WTC11 (cell line): ENCODE measurements around the gene CPVL. TPM values are rescaled to one million over a fixed set of nuclear protein-coding genes. Genes with fewer than 3 reads are reported as not detected.

Experiments
- ATAC-seq: fragments of 200-7000 bp; cut with Tn5 transposase; 2 replicates; pipeline ENCODE4 v1.10.0; 2021; ENCODE audit warnings: mild to moderate bottlenecking, moderate library complexity
- CTCF ChIA-PET: fragments of 300-600 bp; sonication (Branson Sonifier 250); formaldehyde crosslinking; loops from one replicate; lab custom pipeline; 2021; ENCODE audit warnings: antibody characterized with exemption; lab: Charles Lee
- POLR2A ChIA-PET: fragments of 350-600 bp; sonication (Branson Sonifier 250); formaldehyde crosslinking; loops from one replicate; lab custom pipeline; 2021; ENCODE audit warnings: antibody characterized with exemption; lab: Charles Lee
- DNase-seq: peaks from one replicate; pipeline ENCODE4 v3.0.0; 2021; ENCODE audit warnings: low spot score
- H3K27ac Mint-ChIP-seq: 2 replicates; pipeline ENCODE4 v1.8.0; 2021; ENCODE audit warnings: mixed read lengths
- H3K27me3 Mint-ChIP-seq: 2 replicates; pipeline ENCODE4 v1.8.0; 2021; ENCODE audit warnings: low read depth, mild to moderate bottlenecking, moderate library complexity, mixed read lengths
- H3K36me3 Mint-ChIP-seq: 2 replicates; pipeline ENCODE4 v1.8.0; 2021; ENCODE audit warnings: mixed read lengths
- H3K4me1 Mint-ChIP-seq: 2 replicates; pipeline ENCODE4 v1.8.0; 2022; ENCODE audit warnings: mixed read lengths
- H3K4me3 Mint-ChIP-seq: 2 replicates; pipeline ENCODE4 v1.8.0; 2021; ENCODE audit warnings: mild to moderate bottlenecking, moderate library complexity, mixed read lengths
- H3K9me3 Mint-ChIP-seq: 2 replicates; pipeline ENCODE4 v1.8.0; 2021; ENCODE audit warnings: mixed read lengths
- CBFB ChIP-seq: sonication (generic); formaldehyde crosslinking; IDR thresholded peaks from 2 replicates; pipeline ENCODE4 v1.8.1; 2022; ENCODE audit warnings: mild to moderate bottlenecking, low read depth, missing genetic modification reagents
- EMX1 ChIP-seq: fragments of 250-450 bp; sonication (Bioruptor Pico); IDR thresholded peaks from 2 replicates; pipeline ENCODE4 v1.8.0; 2021; ENCODE audit warnings: mild to moderate bottlenecking
- ETV6 ChIP-seq: sonication (generic); formaldehyde crosslinking; IDR thresholded peaks from 2 replicates; pipeline ENCODE4 v1.8.1; 2022; ENCODE audit warnings: mild to moderate bottlenecking, missing genetic modification reagents
- FOXJ3 ChIP-seq: sonication (generic); formaldehyde crosslinking; IDR thresholded peaks from 2 replicates; pipeline ENCODE4 v1.9.0; 2021; ENCODE audit warnings: missing genetic modification reagents, mild to moderate bottlenecking, borderline replicate concordance
- GABPB1 ChIP-seq: sonication (generic); formaldehyde crosslinking; IDR thresholded peaks from 2 replicates; pipeline ENCODE4 v1.8.1; 2023; ENCODE audit warnings: mild to moderate bottlenecking, missing genetic modification reagents
- GRHL2 ChIP-seq: fragments of 250-450 bp; sonication (Bioruptor Pico); IDR thresholded peaks from 2 replicates; pipeline ENCODE4 v1.8.0; 2022; ENCODE audit warnings: mild to moderate bottlenecking, moderate library complexity; ENCODE audit not compliant: insufficient replicate concordance, severe bottlenecking
- MYBL2 ChIP-seq: sonication (generic); formaldehyde crosslinking; IDR thresholded peaks from 2 replicates; pipeline ENCODE4 v1.8.1; 2023; ENCODE audit warnings: mild to moderate bottlenecking, moderate library complexity, missing genetic modification reagents
- NR1H2 ChIP-seq: sonication (generic); formaldehyde crosslinking; IDR thresholded peaks from 2 replicates; pipeline ENCODE4 v1.9.0; 2021; ENCODE audit warnings: mild to moderate bottlenecking, moderate library complexity, missing genetic modification reagents
- SMAD3 ChIP-seq: sonication (generic); formaldehyde crosslinking; IDR thresholded peaks from 2 replicates; pipeline ENCODE4 v1.8.0; 2022; ENCODE audit warnings: missing genetic modification reagents, mild to moderate bottlenecking, borderline replicate concordance
- ZNF219 ChIP-seq: sonication (generic); formaldehyde crosslinking; IDR thresholded peaks from 2 replicates; pipeline ENCODE4 v1.8.0; 2023; ENCODE audit warnings: missing genetic modification reagents, mild to moderate bottlenecking, borderline replicate concordance
- total RNA-seq: library from RNA; stranded (reverse); gene quantifications from 3 replicates; pipeline ENCODE4 v1.2.3, GENCODE V29; 2021
- TF ChIP-seq, protein P1 (sequence below): sonication (generic); formaldehyde crosslinking; IDR thresholded peaks from 2 replicates; pipeline ENCODE4 v1.8.1; 2023; ENCODE audit warnings: mild to moderate bottlenecking, missing genetic modification reagents, borderline replicate concordance
- TF ChIP-seq, protein P2 (sequence below): sonication (generic); formaldehyde crosslinking; IDR thresholded peaks from 2 replicates; pipeline ENCODE4 v1.8.1; 2023; ENCODE audit warnings: mild to moderate bottlenecking, missing genetic modification reagents
- TF ChIP-seq, protein P3 (sequence below): fragments of 250-450 bp; sonication (Bioruptor Pico); conservative IDR thresholded peaks from 2 replicates; pipeline ENCODE4 v1.9.0; 2021; ENCODE audit warnings: mild to moderate bottlenecking
- TF ChIP-seq, protein P4 (sequence below): fragments of 250-450 bp; sonication (Bioruptor Pico); IDR thresholded peaks from 2 replicates; pipeline ENCODE4 v2.1.2; 2022; ENCODE audit warnings: mild to moderate bottlenecking, moderate library complexity

Gene CPVL
- total RNA-seq, 1 experiment from 2014 or later, result 34.2 TPM

DNA sequence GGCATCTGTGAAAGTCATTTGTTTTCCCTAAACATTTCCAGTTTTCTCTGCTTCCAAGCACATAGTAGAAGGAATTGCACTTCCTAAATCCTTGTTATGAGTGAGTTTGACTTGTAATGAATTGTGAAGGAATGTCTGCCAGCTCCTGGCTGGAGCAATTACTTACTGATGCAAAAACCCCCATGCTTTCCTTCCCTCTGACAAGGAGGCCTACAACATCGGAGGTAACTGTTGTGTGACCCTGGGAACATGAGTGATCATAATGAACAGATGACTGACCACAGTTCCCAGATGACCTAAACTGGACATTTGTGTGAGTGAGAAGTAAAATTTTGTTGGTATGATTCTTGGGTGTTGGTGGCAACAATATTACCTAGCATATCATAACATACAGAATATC, 21.4 kb upstream of the CPVL start (continued):
- TF ChIP-seq, protein P1, sequence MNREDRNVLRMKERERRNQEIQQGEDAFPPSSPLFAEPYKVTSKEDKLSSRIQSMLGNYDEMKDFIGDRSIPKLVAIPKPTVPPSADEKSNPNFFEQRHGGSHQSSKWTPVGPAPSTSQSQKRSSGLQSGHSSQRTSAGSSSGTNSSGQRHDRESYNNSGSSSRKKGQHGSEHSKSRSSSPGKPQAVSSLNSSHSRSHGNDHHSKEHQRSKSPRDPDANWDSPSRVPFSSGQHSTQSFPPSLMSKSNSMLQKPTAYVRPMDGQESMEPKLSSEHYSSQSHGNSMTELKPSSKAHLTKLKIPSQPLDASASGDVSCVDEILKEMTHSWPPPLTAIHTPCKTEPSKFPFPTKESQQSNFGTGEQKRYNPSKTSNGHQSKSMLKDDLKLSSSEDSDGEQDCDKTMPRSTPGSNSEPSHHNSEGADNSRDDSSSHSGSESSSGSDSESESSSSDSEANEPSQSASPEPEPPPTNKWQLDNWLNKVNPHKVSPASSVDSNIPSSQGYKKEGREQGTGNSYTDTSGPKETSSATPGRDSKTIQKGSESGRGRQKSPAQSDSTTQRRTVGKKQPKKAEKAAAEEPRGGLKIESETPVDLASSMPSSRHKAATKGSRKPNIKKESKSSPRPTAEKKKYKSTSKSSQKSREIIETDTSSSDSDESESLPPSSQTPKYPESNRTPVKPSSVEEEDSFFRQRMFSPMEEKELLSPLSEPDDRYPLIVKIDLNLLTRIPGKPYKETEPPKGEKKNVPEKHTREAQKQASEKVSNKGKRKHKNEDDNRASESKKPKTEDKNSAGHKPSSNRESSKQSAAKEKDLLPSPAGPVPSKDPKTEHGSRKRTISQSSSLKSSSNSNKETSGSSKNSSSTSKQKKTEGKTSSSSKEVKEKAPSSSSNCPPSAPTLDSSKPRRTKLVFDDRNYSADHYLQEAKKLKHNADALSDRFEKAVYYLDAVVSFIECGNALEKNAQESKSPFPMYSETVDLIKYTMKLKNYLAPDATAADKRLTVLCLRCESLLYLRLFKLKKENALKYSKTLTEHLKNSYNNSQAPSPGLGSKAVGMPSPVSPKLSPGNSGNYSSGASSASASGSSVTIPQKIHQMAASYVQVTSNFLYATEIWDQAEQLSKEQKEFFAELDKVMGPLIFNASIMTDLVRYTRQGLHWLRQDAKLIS (CRISPR knock-in tag), result no peak
- TF ChIP-seq ETV6 (CRISPR knock-in tag) (no peak), SMAD3 (CRISPR knock-in tag) (no peak), EMX1 (CRISPR knock-in tag) (no peak), ZNF219 (no peak), CBFB (CRISPR knock-in tag) (no peak)
- TF ChIP-seq, protein P2, sequence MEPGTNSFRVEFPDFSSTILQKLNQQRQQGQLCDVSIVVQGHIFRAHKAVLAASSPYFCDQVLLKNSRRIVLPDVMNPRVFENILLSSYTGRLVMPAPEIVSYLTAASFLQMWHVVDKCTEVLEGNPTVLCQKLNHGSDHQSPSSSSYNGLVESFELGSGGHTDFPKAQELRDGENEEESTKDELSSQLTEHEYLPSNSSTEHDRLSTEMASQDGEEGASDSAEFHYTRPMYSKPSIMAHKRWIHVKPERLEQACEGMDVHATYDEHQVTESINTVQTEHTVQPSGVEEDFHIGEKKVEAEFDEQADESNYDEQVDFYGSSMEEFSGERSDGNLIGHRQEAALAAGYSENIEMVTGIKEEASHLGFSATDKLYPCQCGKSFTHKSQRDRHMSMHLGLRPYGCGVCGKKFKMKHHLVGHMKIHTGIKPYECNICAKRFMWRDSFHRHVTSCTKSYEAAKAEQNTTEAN (CRISPR knock-in tag), result no peak
- TF ChIP-seq, protein P3, sequence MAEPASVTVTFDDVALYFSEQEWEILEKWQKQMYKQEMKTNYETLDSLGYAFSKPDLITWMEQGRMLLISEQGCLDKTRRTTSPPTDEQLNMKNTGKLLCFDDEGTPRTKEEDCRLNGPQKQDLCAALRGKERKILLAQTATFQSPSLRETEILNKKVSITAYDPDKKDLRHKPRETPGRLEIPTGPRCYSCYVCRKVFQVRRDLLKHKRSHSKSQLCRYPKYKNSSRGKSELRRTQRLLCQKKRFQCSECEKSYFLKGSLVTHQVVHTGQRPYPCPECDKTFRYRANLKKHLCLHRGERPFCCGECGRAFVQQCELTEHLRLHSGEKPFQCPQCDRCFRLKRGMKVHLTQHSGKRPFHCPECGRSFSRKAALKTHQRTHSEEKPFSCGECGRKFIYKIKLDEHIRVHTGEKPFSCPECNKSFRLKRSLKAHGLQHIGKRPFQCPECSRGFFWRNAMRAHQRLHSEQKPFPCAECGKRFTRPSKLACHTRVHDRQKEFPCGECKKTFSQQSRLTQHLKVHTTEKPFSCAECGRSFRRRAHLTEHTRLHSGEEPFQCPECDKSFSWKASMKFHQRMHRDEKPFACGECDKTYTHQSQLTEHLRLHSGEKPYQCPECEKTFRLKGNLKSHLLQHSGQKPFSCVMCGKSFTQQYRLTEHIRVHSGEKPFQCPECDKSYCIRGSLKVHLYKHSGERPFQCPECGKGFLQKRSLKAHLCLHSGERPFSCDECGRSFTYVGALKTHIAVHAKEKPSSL, result no peak
- TF ChIP-seq, protein P4, sequence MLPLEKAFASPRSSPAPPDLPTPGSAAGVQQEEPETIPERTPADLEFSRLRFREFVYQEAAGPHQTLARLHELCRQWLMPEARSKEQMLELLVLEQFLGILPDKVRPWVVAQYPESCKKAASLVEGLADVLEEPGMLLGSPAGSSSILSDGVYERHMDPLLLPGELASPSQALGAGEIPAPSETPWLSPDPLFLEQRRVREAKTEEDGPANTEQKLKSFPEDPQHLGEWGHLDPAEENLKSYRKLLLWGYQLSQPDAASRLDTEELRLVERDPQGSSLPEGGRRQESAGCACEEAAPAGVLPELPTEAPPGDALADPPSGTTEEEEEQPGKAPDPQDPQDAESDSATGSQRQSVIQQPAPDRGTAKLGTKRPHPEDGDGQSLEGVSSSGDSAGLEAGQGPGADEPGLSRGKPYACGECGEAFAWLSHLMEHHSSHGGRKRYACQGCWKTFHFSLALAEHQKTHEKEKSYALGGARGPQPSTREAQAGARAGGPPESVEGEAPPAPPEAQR, result no peak
- TF ChIP-seq, all 79 proteins: peak for 0

DNA sequence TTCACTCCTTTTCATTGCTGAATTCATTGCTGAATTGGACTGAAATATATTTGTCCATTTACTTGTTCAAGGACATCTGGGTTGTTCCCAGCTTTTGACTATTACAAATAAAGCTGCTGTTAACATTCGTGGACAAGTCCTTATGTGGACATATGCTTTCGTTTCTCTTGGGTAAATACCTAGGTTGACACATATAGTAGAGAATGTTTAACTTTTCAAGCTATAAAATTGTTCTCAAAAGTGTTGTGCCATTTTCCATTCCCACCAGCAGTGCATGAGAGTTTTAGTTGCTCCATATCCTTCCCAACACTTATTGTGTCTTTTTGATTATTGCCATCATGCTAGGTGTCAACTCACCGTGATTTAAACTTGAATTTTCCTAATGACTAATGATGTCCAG, 17.5 kb upstream of the CPVL start:
- POLR2A ChIA-PET, result no interaction called here

More for the DNA sequence above, 17.5 kb upstream of the CPVL start:
- TF ChIP-seq FOXJ3 (CRISPR knock-in tag) (no peak), GRHL2 (no peak), GABPB1 (CRISPR knock-in tag) (0 out of 2 replicates have a peak, but pooled peaks have one; percentile 16), NR1H2 (CRISPR knock-in tag) (no peak), MYBL2 (CRISPR knock-in tag) (no peak)
- TF ChIP-seq, protein P1 (CRISPR knock-in tag), result no peak
- CTCF ChIA-PET, result no interaction called here
- H3K27ac Mint-ChIP-seq, result no peak overlapping the region
- DNase-seq (no peak), ATAC-seq (no peak)
- H3K4me3 Mint-ChIP-seq, result no peak overlapping the region
- no peaks in the 10 kb centered on the region for H3K27me3 Mint-ChIP-seq
- H3K36me3 Mint-ChIP-seq, result peaks cover 3% of the 10 kb centered on the region; the same call in 1 of the 2 replicates
- H3K9me3 Mint-ChIP-seq, result peaks cover 24% of the 10 kb centered on the region
- H3K4me1 Mint-ChIP-seq, result no peaks in the 10 kb centered on the region
